Measurements from ENCODE around the gene RASAL2. TPM values are rescaled to one million over a fixed set of nuclear protein-coding genes. Genes with fewer than 3 reads are reported as not detected.

Gene RASAL2
- total and polyA plus RNA-seq, 2 of the 13 experiments (the other 11 are each of a cell fraction or from before 2014, with no cell fraction given), result 5.4 to 5.9 TPM

DNA sequence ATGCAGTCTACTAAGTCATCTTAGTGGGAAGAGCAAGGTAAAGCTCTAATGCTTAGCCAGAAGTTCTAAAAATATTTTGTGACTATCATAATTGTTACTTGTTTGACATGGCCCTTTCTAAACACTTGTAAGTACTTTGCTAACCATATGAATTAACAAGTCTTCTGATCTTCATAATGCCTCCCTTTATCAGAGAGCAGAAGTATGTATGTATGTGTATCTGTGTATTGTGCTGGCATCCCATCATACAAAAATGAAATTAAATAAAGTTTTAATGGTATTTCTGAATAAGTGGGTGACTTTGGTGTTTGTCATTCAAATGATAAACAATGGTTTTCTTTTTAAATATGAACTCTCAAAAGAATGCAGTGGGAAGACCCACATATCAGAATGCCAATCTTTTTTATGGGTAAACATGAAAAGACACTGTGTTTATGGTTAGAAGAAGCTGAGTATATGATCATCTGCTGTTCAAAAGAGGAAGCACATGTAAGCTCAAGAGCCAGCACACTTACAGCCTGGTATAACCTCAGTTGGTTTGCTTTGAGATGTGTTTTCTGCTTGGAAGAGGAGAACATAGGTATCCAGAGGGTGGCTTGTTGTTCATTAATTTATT, 243.3 kb downstream of the RASAL2 start:
- no peak overlapping the region for H3K4me2 ChIP-seq (ENCODE audit: low read depth, low read length)
- ChIA-PET CTCF (ENCODE audit: low intra/inter-chr PET ratio, low total read pairs) (no interaction called here), POLR2A (no interaction called here)
- TF ChIP-seq, protein P1, sequence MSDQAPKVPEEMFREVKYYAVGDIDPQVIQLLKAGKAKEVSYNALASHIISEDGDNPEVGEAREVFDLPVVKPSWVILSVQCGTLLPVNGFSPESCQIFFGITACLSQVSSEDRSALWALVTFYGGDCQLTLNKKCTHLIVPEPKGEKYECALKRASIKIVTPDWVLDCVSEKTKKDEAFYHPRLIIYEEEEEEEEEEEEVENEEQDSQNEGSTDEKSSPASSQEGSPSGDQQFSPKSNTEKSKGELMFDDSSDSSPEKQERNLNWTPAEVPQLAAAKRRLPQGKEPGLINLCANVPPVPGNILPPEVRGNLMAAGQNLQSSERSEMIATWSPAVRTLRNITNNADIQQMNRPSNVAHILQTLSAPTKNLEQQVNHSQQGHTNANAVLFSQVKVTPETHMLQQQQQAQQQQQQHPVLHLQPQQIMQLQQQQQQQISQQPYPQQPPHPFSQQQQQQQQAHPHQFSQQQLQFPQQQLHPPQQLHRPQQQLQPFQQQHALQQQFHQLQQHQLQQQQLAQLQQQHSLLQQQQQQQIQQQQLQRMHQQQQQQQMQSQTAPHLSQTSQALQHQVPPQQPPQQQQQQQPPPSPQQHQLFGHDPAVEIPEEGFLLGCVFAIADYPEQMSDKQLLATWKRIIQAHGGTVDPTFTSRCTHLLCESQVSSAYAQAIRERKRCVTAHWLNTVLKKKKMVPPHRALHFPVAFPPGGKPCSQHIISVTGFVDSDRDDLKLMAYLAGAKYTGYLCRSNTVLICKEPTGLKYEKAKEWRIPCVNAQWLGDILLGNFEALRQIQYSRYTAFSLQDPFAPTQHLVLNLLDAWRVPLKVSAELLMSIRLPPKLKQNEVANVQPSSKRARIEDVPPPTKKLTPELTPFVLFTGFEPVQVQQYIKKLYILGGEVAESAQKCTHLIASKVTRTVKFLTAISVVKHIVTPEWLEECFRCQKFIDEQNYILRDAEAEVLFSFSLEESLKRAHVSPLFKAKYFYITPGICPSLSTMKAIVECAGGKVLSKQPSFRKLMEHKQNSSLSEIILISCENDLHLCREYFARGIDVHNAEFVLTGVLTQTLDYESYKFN (CRISPR knock-in tag; conservative IDR thresholded peaks at IDR 0.05), result no peak
- no peak for TF ChIP-seq TOE1 (CRISPR knock-in tag; IDR thresholded peaks at IDR 0.05)
- no peak for TF ChIP-seq ZNF296 (CRISPR knock-in tag; conservative IDR thresholded peaks at IDR 0.05)
- no peak overlapping the region for H3K9ac ChIP-seq (ENCODE audit: insufficient read depth, low read depth, low read length)
- FAIRE-seq (no peak), ATAC-seq (no peak), DNase-seq (ENCODE audit: low spot score) (no peak)
- no peaks in the 10 kb centered on the region for H4K20me1 ChIP-seq (ENCODE audit: insufficient read depth, low read length)
- H3K4me3 ChIP-seq (replicated peaks in 1 of 3; ENCODE audit: insufficient read depth in 1 of 3, low read depth in 2 of 3, low read length in 3 of 3), result no peak overlapping the region
- no peak overlapping the region for H3K27ac ChIP-seq (ENCODE audit: extremely low read length, insufficient read depth, low read length)
- no peaks in the 10 kb centered on the region for H3K79me2 ChIP-seq (ENCODE audit: insufficient read depth, low read length)
- no TSS peak for BruUV-seq (replicated peaks)
- no peak overlapping the region for H2AFZ ChIP-seq (ENCODE audit: low read length)
- H3K27me3 ChIP-seq (ENCODE audit: control insufficient read depth in 1 of 2, insufficient read depth in 2 of 2, low read length in 2 of 2), result no peaks in the 10 kb centered on the region
- intact Hi-C loops (cut with micrococcal nuclease; ENCODE audit: unreplicated experiment), result no loop called here
- H3K9me3 ChIP-seq (ENCODE audit: low read length), result no peaks in the 10 kb centered on the region
- in situ Hi-C loops (cut with HindIII; ENCODE audit: extremely low pct_ligation_motif_present, low pct_unique_long_range_greater_than_20kb), result no loop called here
- H3K4me1 ChIP-seq (ENCODE audit: insufficient read depth, low read length), result no peaks in the 10 kb centered on the region
- H3K36me3 ChIP-seq (replicated peaks in 1 of 2; ENCODE audit: control insufficient read depth in 1 of 2, insufficient read depth in 2 of 2, low read length in 2 of 2), result no peaks in the 10 kb centered on the region

DNA sequence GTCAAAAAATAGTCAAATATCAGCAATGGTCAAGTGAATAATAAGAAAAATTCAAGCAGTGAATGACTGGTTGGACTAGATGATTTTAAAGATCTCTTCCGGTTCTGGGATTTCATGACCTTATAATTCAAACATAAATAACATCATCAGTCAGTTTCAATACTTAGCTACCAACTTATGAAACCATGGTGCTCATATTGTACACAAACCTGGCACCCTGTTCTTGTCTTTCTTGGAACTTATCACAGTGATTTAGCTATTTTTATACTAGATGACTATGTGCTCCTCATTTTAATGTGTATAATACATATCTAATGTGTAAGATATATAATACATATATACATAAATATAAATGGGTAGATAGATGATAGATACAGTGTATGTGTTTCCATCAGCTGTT, 245.9 kb downstream of the RASAL2 start:
- ChIA-PET CTCF (ENCODE audit: low intra/inter-chr PET ratio, low total read pairs) (no interaction called here), POLR2A (no interaction called here)
- intact Hi-C loops (cut with micrococcal nuclease; ENCODE audit: unreplicated experiment) (no loop called here), in situ Hi-C loops (cut with HindIII; ENCODE audit: extremely low pct_ligation_motif_present, low pct_unique_long_range_greater_than_20kb) (no loop called here)
- Histone ChIP-seq H3K9me3 (ENCODE audit: low read length) (no peaks in the 10 kb centered on the region), H2AFZ (ENCODE audit: low read length) (no peak overlapping the region), H4K20me1 (ENCODE audit: insufficient read depth, low read length) (no peaks in the 10 kb centered on the region), H3K4me1 (ENCODE audit: insufficient read depth, low read length) (peaks cover 8% of the 10 kb centered on the region), H3K36me3 (replicated peaks in 1 of 2; ENCODE audit: control insufficient read depth in 1 of 2, insufficient read depth in 2 of 2, low read length in 2 of 2) (no peaks in the 10 kb centered on the region), H3K27me3 (ENCODE audit: control insufficient read depth in 1 of 2, insufficient read depth in 2 of 2, low read length in 2 of 2) (no peaks in the 10 kb centered on the region), H3K79me2 (ENCODE audit: insufficient read depth, low read length) (no peaks in the 10 kb centered on the region), H3K4me2 (ENCODE audit: low read depth, low read length) (no peak overlapping the region), H3K27ac (ENCODE audit: extremely low read length, insufficient read depth, low read length) (no peak overlapping the region), H3K4me3 (replicated peaks in 1 of 3; ENCODE audit: insufficient read depth in 1 of 3, low read depth in 2 of 3, low read length in 3 of 3) (no peak overlapping the region), H3K9ac (ENCODE audit: insufficient read depth, low read depth, low read length) (no peak overlapping the region)
- ATAC-seq (no peak), DNase-seq (ENCODE audit: low spot score) (no peak), FAIRE-seq (no peak)
- WGBS (ENCODE audit: low lambda C conversion rate), result 96% methylated on average over 1 of the region's 1 CpG
- BruUV-seq (replicated peaks), result no TSS peak
- TF ChIP-seq ZKSCAN5 (CRISPR knock-in tag; IDR thresholded peaks at IDR 0.05) (no peak), DDIT3 (CRISPR knock-in tag; IDR thresholded peaks at IDR 0.05) (no peak), MTF2 (CRISPR knock-in tag; IDR thresholded peaks at IDR 0.05; ENCODE audit: borderline replicate concordance) (no peak), ZFP90 (CRISPR knock-in tag; IDR thresholded peaks at IDR 0.05; ENCODE audit: borderline replicate concordance) (no peak), ZNF766 (CRISPR knock-in tag; IDR thresholded peaks at IDR 0.05; ENCODE audit: borderline replicate concordance) (no peak), PREB (CRISPR knock-in tag; IDR thresholded peaks at IDR 0.05) (no peak), ZNF720 (CRISPR knock-in tag; IDR thresholded peaks at IDR 0.05) (no peak)
- TF ChIP-seq, protein P2, sequence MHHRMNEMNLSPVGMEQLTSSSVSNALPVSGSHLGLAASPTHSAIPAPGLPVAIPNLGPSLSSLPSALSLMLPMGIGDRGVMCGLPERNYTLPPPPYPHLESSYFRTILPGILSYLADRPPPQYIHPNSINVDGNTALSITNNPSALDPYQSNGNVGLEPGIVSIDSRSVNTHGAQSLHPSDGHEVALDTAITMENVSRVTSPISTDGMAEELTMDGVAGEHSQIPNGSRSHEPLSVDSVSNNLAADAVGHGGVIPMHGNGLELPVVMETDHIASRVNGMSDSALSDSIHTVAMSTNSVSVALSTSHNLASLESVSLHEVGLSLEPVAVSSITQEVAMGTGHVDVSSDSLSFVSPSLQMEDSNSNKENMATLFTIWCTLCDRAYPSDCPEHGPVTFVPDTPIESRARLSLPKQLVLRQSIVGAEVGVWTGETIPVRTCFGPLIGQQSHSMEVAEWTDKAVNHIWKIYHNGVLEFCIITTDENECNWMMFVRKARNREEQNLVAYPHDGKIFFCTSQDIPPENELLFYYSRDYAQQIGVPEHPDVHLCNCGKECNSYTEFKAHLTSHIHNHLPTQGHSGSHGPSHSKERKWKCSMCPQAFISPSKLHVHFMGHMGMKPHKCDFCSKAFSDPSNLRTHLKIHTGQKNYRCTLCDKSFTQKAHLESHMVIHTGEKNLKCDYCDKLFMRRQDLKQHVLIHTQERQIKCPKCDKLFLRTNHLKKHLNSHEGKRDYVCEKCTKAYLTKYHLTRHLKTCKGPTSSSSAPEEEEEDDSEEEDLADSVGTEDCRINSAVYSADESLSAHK (CRISPR knock-in tag; IDR thresholded peaks at IDR 0.05; ENCODE audit: borderline replicate concordance), result no peak

All from HepG2 (cell line).